GM12891 (cell line): ENCODE measurements around the gene FAM209A.
A peak's percentile ranks its signal among the peaks of the same experiment; 100 is the strongest.
"Not testable (repeated sequence)": the region's sequence is repeated elsewhere in the genome, so short reads cannot be mapped to it uniquely, and the experiment has no call there.

Experiments
- DNase-seq: peaks from one replicate; pipeline ENCODE4 v3.0.0; 2011; ENCODE audit warnings: low spot score; ENCODE audit not compliant: insufficient read length
- FAIRE-seq: peaks from 2 replicates; lab custom pipeline; 2011; peaks lifted over from hg19 to GRCh38; lab: Jason Lieb, UNC
- PAX5 ChIP-seq: IDR thresholded peaks from 2 replicates; pipeline ENCODE4 v1.6.1; 2011; ENCODE audit warnings: low read length, moderate library complexity, mild to moderate bottlenecking; ENCODE audit not compliant: insufficient read depth, severe bottlenecking
- POLR2A ChIP-seq: IDR thresholded peaks from 2 replicates; pipeline ENCODE4 v1.6.1; 2011; ENCODE audit warnings: low read depth, low read length, control low read depth
- POLR2AphosphoS5 ChIP-seq: IDR thresholded peaks from 2 replicates; pipeline ENCODE4 v1.6.1; 2011; ENCODE audit warnings: low read depth, low read length, control low read depth
- POU2F2 ChIP-seq: IDR thresholded peaks from 2 replicates; pipeline ENCODE4 v1.6.1; 2011; ENCODE audit warnings: low read depth, mild to moderate bottlenecking, control low read depth, low read length, moderate library complexity
- SPI1 ChIP-seq: IDR thresholded peaks from 2 replicates; pipeline ENCODE4 v1.6.1; 2011; ENCODE audit warnings: low read depth, low read length, control low read depth
- TAF1 ChIP-seq: IDR thresholded peaks from 2 replicates; pipeline ENCODE4 v1.6.1; 2011; ENCODE audit warnings: low read depth, low read length, control low read depth

The FAM209A gene

DNA sequence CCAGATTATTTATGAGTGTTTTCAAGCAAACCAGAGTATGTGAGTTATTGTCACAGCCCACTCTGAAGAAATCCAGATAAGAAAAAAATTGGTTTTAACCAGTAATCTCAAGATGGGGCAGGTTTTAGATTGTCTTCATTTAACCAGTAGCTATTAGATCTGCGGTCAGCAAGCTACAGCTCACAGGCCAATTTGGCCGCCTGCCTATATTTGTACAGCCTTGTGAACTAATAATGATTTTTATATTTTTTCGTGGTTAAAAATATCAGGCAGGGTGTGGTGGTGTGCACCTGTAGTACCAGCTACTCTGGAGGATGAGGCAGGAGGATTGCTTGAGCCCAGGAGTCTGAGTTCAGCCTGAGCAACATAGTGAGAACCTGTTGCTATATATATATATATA lies 13.5 kb downstream of the FAM209A start:
- no peak for FAIRE-seq
- DNase-seq, result no peak
- no peak for TF ChIP-seq POU2F2
- no peak for TF ChIP-seq POLR2AphosphoS5
- TF ChIP-seq TAF1, result no peak
- TF ChIP-seq POLR2A, result no peak
- TF ChIP-seq SPI1, result no peak
- no peak for TF ChIP-seq PAX5

DNA sequence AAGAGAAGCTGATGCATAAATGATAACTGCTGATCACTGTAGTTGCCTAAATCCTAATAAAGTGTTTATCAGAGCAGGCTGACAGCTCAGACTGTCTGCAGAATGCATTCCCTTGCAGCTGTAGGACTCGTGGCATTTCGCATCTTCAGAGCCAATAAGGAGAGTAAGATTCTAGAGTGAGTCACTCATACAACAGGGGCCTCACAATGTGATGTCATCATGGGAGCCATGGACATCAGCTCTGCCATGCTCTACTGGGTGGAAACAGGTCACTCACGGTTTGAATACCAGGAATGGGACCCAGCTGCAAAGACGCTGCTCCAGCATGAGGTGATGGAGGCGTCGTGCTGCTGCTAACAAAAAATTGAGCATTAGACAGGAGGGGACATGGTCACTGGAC lies 15.9 kb downstream of the FAM209A start:
- no peak for DNase-seq
- no peak for FAIRE-seq
- TF ChIP-seq TAF1 (no peak), POLR2AphosphoS5 (no peak), POU2F2 (no peak), PAX5 (no peak), SPI1 (no peak), POLR2A (no peak)

DNA sequence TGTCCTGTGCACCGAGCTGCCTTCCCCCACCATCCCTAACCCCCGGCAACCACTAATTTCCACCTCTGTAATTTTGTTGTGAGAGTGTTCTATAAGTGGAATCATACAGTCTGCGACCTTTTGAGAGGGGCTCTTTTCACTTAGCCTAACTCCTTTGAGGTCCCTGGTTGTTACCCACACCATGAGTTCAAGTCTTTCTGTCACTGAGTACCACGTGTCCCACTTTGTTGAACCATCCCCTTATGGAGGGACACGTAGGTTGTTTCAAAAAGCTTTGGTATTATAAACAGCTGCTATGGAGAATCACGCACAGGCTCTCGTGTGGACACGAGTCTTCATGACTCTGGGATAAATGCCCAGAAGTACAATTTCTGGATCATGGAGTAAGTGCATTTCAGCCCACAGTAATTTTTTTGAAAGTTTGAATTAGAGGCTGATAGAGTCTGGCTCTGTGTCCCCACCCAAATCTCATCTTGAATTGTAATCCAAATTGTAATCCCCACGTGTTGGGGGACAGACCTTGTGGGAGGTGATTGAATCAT lies 18.0 kb downstream of the FAM209A start:
- no peak for DNase-seq
- TF ChIP-seq TAF1 (no peak), SPI1 (no peak), PAX5 (no peak), POLR2A (no peak), POU2F2 (no peak), POLR2AphosphoS5 (no peak)
- FAIRE-seq, result no peak

DNA sequence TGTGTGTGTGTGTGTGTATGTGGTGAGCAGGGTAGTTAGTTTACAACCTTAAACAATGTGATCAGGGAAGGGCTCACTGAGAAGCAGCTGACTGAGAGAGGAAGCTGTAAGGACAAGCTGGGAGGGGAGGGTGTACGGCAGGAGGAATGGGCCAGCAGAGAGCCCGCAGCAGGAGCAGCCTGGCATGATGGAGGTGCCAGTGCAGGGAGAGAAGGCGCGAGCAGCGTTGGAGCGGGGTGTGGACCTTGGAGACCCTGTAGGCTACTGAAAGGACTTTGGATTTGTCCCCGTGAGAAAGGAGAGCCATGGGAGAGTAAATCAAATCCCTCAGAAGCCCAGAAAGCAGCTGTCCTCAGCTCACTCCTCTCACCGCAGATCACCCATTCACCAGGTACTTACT lies 27.0 kb downstream of the FAM209A start:
- no peak for TF ChIP-seq POU2F2
- TF ChIP-seq POLR2A, result no peak
- TF ChIP-seq PAX5, result no peak
- TF ChIP-seq SPI1, result no peak
- no peak for TF ChIP-seq POLR2AphosphoS5
- TF ChIP-seq TAF1, result no peak
- FAIRE-seq (no peak), DNase-seq (no peak)

DNA sequence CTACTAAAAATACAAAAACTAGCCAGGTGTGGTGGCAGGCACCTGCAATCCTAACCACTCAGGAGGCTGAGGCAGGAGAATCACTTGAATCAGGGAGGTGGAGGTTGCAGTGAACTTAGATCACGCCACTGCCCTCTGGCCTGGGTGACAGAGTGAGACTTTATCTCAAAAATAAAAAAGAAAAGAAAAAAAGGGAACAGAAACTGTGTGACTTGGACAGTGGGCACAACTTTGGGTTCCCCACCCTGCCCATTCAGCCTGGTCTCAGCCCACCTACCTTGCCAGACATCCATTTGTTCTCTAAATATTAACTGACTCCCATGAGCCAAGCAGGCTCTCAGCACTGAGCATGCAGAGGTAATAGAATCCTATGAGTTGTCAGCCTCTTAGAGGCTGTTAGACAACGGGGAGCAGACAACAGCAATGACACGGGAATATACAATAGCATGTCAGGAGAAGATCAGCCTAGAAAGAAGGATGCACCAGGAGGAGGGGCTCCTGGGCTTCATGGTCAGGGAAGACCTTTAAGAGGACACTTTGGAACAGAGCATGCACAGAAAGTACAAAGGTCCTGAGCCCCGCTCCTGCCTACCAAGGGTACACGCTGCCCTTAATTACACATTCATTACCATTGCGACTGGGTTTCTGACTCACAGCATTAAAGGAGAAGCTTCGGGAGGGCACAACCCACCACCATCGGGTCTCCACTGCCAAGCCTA lies 28.5 kb downstream of the FAM209A start:
- no peak for FAIRE-seq
- DNase-seq, result no peak
- TF ChIP-seq SPI1 (peak; percentile 75), POLR2AphosphoS5 (no peak)

DNA sequence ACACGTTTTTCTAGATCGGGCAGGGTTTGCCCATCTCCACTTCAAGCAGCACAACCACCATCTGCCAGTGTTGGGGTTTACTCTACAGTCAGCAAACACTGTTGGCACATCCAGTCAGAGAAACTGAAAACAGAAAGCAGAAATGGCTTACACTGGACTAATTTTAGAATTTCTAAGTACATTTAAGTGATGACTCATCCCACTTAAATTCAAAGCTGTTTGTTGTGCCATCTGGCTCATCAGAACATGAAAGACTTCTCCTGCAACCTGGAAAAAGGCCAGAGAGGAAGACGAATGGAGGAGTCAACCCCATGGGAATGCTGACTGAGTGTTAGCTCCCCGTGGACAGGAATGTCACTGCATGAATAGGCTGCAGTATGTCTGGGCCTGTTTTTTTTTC lies 30.3 kb downstream of the FAM209A start:
- TF ChIP-seq PAX5, result no peak
- peak; percentile 76 for TF ChIP-seq SPI1
- no peak for TF ChIP-seq POLR2AphosphoS5
- TF ChIP-seq POLR2A, result no peak
- no peak for TF ChIP-seq POU2F2
- no peak for TF ChIP-seq TAF1
- peak; percentile 38 for FAIRE-seq
- DNase-seq, result peak; percentile 31

DNA sequence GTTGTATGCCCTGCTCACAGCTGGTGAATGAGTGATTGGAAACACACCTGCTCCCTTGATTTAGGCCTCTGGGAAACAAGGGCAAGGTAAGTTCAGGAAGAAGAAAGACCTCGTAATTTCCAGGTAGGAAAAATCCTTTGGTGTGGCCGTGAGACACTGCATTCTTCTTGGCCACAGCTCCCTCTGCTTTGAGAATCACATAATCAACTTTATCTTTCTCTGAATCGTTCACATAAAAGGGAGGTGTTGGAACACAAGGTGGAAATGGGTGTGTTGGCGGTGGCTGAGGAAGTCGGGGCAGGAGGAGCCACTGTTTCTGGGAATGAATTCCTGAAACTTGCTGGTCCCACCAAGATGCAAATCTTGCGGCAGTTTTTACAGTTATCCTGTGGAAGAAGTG lies 34.4 kb downstream of the FAM209A start:
- no peak for TF ChIP-seq POU2F2
- no peak for TF ChIP-seq SPI1
- TF ChIP-seq POLR2AphosphoS5, result no peak
- no peak for TF ChIP-seq TAF1
- no peak for TF ChIP-seq POLR2A
- no peak for TF ChIP-seq PAX5
- DNase-seq (no peak), FAIRE-seq (no peak)

DNA sequence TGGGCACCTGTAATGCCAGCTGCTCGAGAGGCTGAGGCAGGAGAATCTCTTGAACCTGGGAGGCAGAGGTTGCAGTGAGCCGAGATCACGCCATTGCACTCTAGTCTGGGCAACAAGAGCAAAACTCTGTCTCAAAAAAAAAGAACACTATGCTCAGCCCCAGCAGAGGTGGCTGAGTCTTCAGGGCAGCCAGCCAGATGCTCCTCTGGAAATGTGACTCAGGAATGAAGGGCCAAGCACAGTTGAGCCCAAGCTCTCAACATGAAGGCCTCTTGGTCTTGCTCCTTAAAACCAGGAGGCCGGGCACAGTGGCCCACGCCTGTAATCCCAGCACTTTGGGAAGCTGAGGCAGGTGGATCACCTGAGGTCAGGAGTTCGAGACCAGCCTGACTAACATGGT lies 40.0 kb downstream of the FAM209A start:
- not testable (repeated sequence) for FAIRE-seq, DNase-seq

DNA sequence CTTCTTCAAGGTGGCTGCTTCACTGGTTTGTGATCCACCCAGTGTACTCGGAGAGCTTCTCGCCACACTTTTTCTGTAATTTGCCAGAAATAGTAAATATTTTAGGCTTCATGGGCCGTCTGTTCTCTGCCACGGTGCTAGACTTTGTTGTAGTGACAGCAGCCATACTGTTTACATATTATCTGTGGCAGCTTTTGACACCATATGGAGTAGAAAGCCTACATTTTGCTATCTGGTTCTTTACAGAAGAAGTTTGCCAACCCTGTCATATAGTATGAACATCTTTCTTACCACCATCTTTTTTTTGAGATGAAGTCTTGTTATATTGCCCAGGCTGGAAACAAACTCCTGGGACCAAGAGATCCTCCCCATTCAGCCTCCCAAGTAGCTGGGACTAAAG lies 41.0 kb downstream of the FAM209A start:
- TF ChIP-seq PAX5 (no peak), TAF1 (no peak), POLR2A (no peak)
- DNase-seq, result no peak
- no peak for FAIRE-seq

DNA sequence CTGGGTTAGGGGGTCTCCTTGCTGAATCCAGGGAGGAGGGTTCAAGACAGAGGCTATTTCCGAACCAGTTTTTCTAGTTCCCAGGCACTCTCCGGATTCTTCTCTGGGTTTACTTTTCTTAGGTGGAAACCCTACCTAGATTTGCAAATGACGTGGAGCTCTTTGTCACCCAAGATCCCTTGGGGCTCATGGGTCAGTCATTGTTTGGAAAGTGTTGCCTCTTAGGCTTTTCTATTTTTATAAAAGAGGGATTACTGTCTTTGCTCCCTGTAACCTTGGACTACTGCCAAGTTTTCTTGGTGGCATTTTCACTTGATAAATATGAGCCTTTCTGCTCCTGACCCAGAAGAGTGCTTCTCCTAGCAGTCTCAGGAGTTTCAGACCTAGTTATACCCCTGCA lies 42.1 kb downstream of the FAM209A start:
- TF ChIP-seq SPI1 (no peak), POU2F2 (no peak), POLR2AphosphoS5 (no peak), TAF1 (no peak)
- FAIRE-seq, result no peak
- DNase-seq, result no peak
